ENCODE data around the gene NSG2. TPM values are rescaled to one million over a fixed set of nuclear protein-coding genes. Genes with fewer than 3 reads are reported as not detected.

NSG2 gene
- total and polyA plus RNA-seq, 2 donors (not counting 1 experiment from before 2014, with no cell fraction given), result not detected

DNA sequence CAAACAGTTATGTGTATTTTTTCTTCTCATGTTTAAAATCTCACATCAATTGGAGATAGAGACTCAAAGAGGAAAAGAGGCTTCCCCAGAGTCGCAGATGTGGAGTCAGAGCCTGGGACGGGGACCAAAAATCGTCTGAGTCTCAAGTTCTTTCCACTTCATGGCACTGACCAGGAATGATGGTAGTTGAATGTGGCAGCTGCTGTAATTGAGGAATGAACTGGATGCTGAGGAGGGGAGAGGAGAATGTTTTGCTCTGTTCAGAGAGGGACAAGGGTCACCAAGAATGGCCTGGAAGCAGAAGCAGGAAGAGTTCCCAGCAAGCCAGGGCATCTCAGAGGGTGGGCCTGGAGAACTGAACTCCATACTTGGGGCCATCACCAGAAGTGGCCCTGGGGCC, 103.9 kb downstream of the NSG2 start:
- WGBS (ENCODE audit: insufficient coverage), result 92% methylated on average over 3 of the region's 3 CpGs
- no peak overlapping the region for H3K4me3 Mint-ChIP-seq
- Histone ChIP-seq H3K4me1 (ENCODE audit: control insufficient read depth in 2 of 2, insufficient read depth in 2 of 2, low read length in 2 of 2) (no peaks in the 10 kb centered on the region), H3K9me3 (ENCODE audit: control extremely low read depth in 1 of 3, control insufficient read depth in 2 of 3, insufficient read depth in 1 of 3, low read length in 2 of 3) (no peaks in the 10 kb centered on the region), H3K4me3 (ENCODE audit: control extremely low read depth in 1 of 5, extremely low read depth in 1 of 5, insufficient read depth in 1 of 5, low read depth in 2 of 5, low read length in 4 of 5) (no peak overlapping the region), H3K9ac (ENCODE audit: low read length) (no peak overlapping the region), H3K79me2 (ENCODE audit: control insufficient read depth, insufficient read depth, low read length) (no peaks in the 10 kb centered on the region), H3K36me3 (replicated peaks in 1 of 2; ENCODE audit: control extremely low read depth in 1 of 2, control insufficient read depth in 1 of 2, extremely low read depth in 1 of 2, insufficient read depth in 2 of 2, low read length in 1 of 2) (no peaks in the 10 kb centered on the region), H4K20me1 (ENCODE audit: control insufficient read depth, insufficient read depth, low read length, poor library complexity, severe bottlenecking) (no peaks in the 10 kb centered on the region), H3K27me3 (replicated peaks in 1 of 4; ENCODE audit: control extremely low read depth in 1 of 4, control insufficient read depth in 3 of 4, insufficient read depth in 4 of 4, low read length in 3 of 4) (no peaks in the 10 kb centered on the region), H2AFZ (ENCODE audit: insufficient read depth, low read depth, low read length, poor library complexity, severe bottlenecking) (no peak overlapping the region), H3K27ac (ENCODE audit: low read length in 2 of 2) (no peak overlapping the region), H3K4me2 (replicated peaks; ENCODE audit: low read depth, low read length, poor library complexity, severe bottlenecking) (no peak overlapping the region)
- no peak for DNase-seq
- no peak for ATAC-seq (ENCODE audit: low read depth)
- peaks cover 15% of the 10 kb centered on the region for H3K27me3 Mint-ChIP-seq
- H3K9me3 Mint-ChIP-seq (ENCODE audit: insufficient read depth), result peaks cover 6% of the 10 kb centered on the region
- ChIA-PET CTCF (no interaction called here), POLR2A (no interaction called here)
- TF ChIP-seq, protein P1, sequence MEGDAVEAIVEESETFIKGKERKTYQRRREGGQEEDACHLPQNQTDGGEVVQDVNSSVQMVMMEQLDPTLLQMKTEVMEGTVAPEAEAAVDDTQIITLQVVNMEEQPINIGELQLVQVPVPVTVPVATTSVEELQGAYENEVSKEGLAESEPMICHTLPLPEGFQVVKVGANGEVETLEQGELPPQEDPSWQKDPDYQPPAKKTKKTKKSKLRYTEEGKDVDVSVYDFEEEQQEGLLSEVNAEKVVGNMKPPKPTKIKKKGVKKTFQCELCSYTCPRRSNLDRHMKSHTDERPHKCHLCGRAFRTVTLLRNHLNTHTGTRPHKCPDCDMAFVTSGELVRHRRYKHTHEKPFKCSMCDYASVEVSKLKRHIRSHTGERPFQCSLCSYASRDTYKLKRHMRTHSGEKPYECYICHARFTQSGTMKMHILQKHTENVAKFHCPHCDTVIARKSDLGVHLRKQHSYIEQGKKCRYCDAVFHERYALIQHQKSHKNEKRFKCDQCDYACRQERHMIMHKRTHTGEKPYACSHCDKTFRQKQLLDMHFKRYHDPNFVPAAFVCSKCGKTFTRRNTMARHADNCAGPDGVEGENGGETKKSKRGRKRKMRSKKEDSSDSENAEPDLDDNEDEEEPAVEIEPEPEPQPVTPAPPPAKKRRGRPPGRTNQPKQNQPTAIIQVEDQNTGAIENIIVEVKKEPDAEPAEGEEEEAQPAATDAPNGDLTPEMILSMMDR (IDR thresholded peaks at IDR 0.05), result no peak
- no peak for TF ChIP-seq EZH2 (IDR thresholded peaks at IDR 0.05; ENCODE audit: borderline replicate concordance, insufficient read depth, low read depth, low read length, poor library complexity, severe bottlenecking)
- no peak overlapping the region for H3K27ac Mint-ChIP-seq
- no peaks in the 10 kb centered on the region for H3K4me1 Mint-ChIP-seq
- intact Hi-C loops (cut with micrococcal nuclease), result no loop called here

- H3K4me1 ChIP-seq (ENCODE audit: control insufficient read depth in 2 of 2, insufficient read depth in 2 of 2, low read length in 2 of 2), result no peaks in the 10 kb centered on the region
- no peaks in the 10 kb centered on the region for H3K36me3 ChIP-seq (replicated peaks in 1 of 2; ENCODE audit: control extremely low read depth in 1 of 2, control insufficient read depth in 1 of 2, extremely low read depth in 1 of 2, insufficient read depth in 2 of 2, low read length in 1 of 2)
- no peaks in the 10 kb centered on the region for H4K20me1 ChIP-seq (ENCODE audit: control insufficient read depth, insufficient read depth, low read length, poor library complexity, severe bottlenecking)
- H3K4me2 ChIP-seq (replicated peaks; ENCODE audit: low read depth, low read length, poor library complexity, severe bottlenecking), result no peak overlapping the region
- WGBS (ENCODE audit: insufficient coverage), result 88% methylated on average over 5 of the region's 6 CpGs
- Mint-ChIP-seq H3K4me3 (no peak overlapping the region), H3K27me3 (peaks cover 13% of the 10 kb centered on the region), H3K27ac (no peak overlapping the region), H3K4me1 (no peaks in the 10 kb centered on the region), H3K9me3 (ENCODE audit: insufficient read depth) (peaks cover 10% of the 10 kb centered on the region)
- no peak overlapping the region for H2AFZ ChIP-seq (ENCODE audit: insufficient read depth, low read depth, low read length, poor library complexity, severe bottlenecking)
- DNase-seq, result no peak
- TF ChIP-seq, protein P1 (IDR thresholded peaks at IDR 0.05), result no peak
- no peak for TF ChIP-seq EZH2 (IDR thresholded peaks at IDR 0.05; ENCODE audit: borderline replicate concordance, insufficient read depth, low read depth, low read length, poor library complexity, severe bottlenecking)
- H3K9ac ChIP-seq (ENCODE audit: low read length), result no peak overlapping the region
- no peaks in the 10 kb centered on the region for H3K79me2 ChIP-seq (ENCODE audit: control insufficient read depth, insufficient read depth, low read length)
- ATAC-seq (ENCODE audit: low read depth), result no peak
- H3K27ac ChIP-seq (ENCODE audit: low read length in 2 of 2), result no peak overlapping the region
- no peak overlapping the region for H3K4me3 ChIP-seq (ENCODE audit: control extremely low read depth in 1 of 5, extremely low read depth in 1 of 5, insufficient read depth in 1 of 5, low read depth in 2 of 5, low read length in 4 of 5)
- H3K9me3 ChIP-seq (ENCODE audit: control extremely low read depth in 1 of 3, control insufficient read depth in 2 of 3, insufficient read depth in 1 of 3, low read length in 2 of 3), result peaks cover 0 to 4% (median 0%) of the 10 kb centered on the region in 3 donors
- H3K27me3 ChIP-seq (replicated peaks in 1 of 4; ENCODE audit: control extremely low read depth in 1 of 4, control insufficient read depth in 3 of 4, insufficient read depth in 4 of 4, low read length in 3 of 4), result no peaks in the 10 kb centered on the region
- intact Hi-C loops (cut with micrococcal nuclease), result no loop called here
- ChIA-PET POLR2A (no interaction called here), CTCF (no interaction called here)
These were observed 104.5 kb downstream of the NSG2 start for GRCh38 chr5:174149989-174150388.

All from B cell (primary cell).